Gastroesophageal sphincter (tissue), 3 donors: ENCODE data around the gene TBC1D23.

Experiments used
- CTCF ChIP-seq, 4 experiments: fragments of 200-600 bp in 2 of 4; fragments of 450-650 bp in 2 of 4; sonication (generic) in 1 of 4; IDR thresholded peaks; one replicate each; pipeline ENCODE4 v1.5.1; 2017 to 2019; ENCODE audit warnings: antibody characterized with exemption in 4 of 4, mild to moderate bottlenecking in 2 of 4, moderate library complexity in 2 of 4
- EP300 ChIP-seq: sonication (generic); formaldehyde crosslinking; IDR thresholded peaks from one replicate; pipeline ENCODE4 v1.6.1; 2017; ENCODE audit warnings: antibody characterized with exemption, mild to moderate bottlenecking
- POLR2A ChIP-seq, 2 donors: fragments of 450-650 bp; IDR thresholded peaks; one replicate each; pipeline ENCODE4 v1.6.1; 2017; ENCODE audit warnings: antibody characterized with exemption in 2 of 2, mild to moderate bottlenecking in 2 of 2, moderate library complexity in 1 of 2
- POLR2AphosphoS5 ChIP-seq: sonication (generic); formaldehyde crosslinking; IDR thresholded peaks from one replicate; pipeline ENCODE4 v1.6.1; 2017; ENCODE audit warnings: antibody characterized with exemption

GRCh38 chr3:100234364-100234763 lies 26.4 kb upstream of the TBC1D23 start:
- no peak for TF ChIP-seq CTCF (IDR thresholded peaks at IDR 0.05)
- no peak for TF ChIP-seq POLR2A (IDR thresholded peaks at IDR 0.05)
- no peak for TF ChIP-seq EP300
- TF ChIP-seq POLR2AphosphoS5 = no peak
